H1 (cell line): ENCODE measurements around the gene RPLP2. TPM values are rescaled to one million over a fixed set of nuclear protein-coding genes. Genes with fewer than 3 reads are reported as not detected.

Source experiments
- CTCF ChIA-PET: fragments of 300-600 bp; sonication (Branson Sonifier 250); formaldehyde crosslinking; loops from one replicate; lab custom pipeline; 2021; ENCODE audit not compliant: partially characterized antibody; lab: Charles Lee
- POLR2A ChIA-PET: fragments of 300-600 bp; sonication (Branson Sonifier 250); formaldehyde crosslinking; loops from one replicate; lab custom pipeline; 2021; ENCODE audit warnings: inconsistent platforms; ENCODE audit not compliant: partially characterized antibody; lab: Charles Lee
- DNase-seq, 2 experiments: peaks; one replicate each; pipeline versions ENCODE4 v3.0.0 to v3.0.0-alpha.2; 2010 to 2022; ENCODE audit warnings: low spot score in 2 of 2, low read depth in 1 of 2, mixed read lengths in 1 of 2
- FAIRE-seq: peaks from 2 replicates; lab custom pipeline; 2011; peaks lifted over from hg19 to GRCh38; lab: Jason Lieb, UNC
- H2AFZ ChIP-seq: 2 replicates; pipeline ENCODE4 v1.8.1; 2012; ENCODE audit warnings: low read length, inconsistent platforms
- H2AK5ac ChIP-seq: 2 replicates; pipeline ENCODE4 v1.6.1; 2013; ENCODE audit warnings: low read depth, low read length
- H2BK120ac ChIP-seq: replicated peaks from 2 replicates; pipeline ENCODE3; 2013; ENCODE audit warnings: low read depth, low read length, inconsistent platforms
- H2BK12ac ChIP-seq: 2 replicates; pipeline ENCODE4 v1.6.1; 2013; ENCODE audit warnings: low read depth, low read length
- H2BK15ac ChIP-seq: 2 replicates; pipeline ENCODE4 v1.6.1; 2013; ENCODE audit warnings: low read length
- H2BK20ac ChIP-seq: 2 replicates; pipeline ENCODE4 v1.6.1; 2013; ENCODE audit warnings: low read length
- H2BK5ac ChIP-seq: 2 replicates; pipeline ENCODE4 v1.6.1; 2013; ENCODE audit warnings: low read depth, low read length
- H3K14ac ChIP-seq: 2 replicates; pipeline ENCODE4 v1.6.1; 2013; ENCODE audit warnings: inconsistent platforms; ENCODE audit not compliant: insufficient read length
- H3K18ac ChIP-seq: 2 replicates; pipeline ENCODE4 v1.6.1; 2013; ENCODE audit warnings: low read length; ENCODE audit errors: extremely low read depth
- H3K23ac ChIP-seq: 2 replicates; pipeline ENCODE4 v1.6.1; 2013; ENCODE audit warnings: inconsistent platforms; ENCODE audit not compliant: insufficient read length
- H3K23me2 ChIP-seq: 2 replicates; pipeline ENCODE4 v1.6.1; 2013; ENCODE audit warnings: low read depth, low read length
- H3K27ac ChIP-seq: 2 replicates; pipeline ENCODE4 v1.6.1; 2011; ENCODE audit warnings: low read depth, low read length, inconsistent platforms
- H3K27me3 ChIP-seq, 4 experiments: replicated peaks in 1 of 4; 1 replicate in 1 of 4; 2 replicates in 3 of 4; pipeline versions ENCODE4 v1.6.1 to v1.8.1; 2011 to 2013; ENCODE audit warnings: low read length in 3 of 4, mild to moderate bottlenecking in 3 of 4, inconsistent platforms in 2 of 4, mixed read lengths in 2 of 4, moderate library complexity in 1 of 4; ENCODE audit not compliant: control insufficient read depth in 3 of 4, insufficient read depth in 3 of 4; ENCODE audit errors: extremely low read depth in 1 of 4
- H3K36me3 ChIP-seq, 4 experiments: 2 replicates each; pipeline versions ENCODE4 v1.6.1 to v1.8.1; 2011 to 2013; ENCODE audit warnings: mild to moderate bottlenecking in 4 of 4, low read length in 3 of 4, moderate library complexity in 2 of 4, control low read depth in 1 of 4, inconsistent platforms in 1 of 4; ENCODE audit not compliant: insufficient read depth in 4 of 4, control insufficient read depth in 2 of 4
- H3K4ac ChIP-seq: replicated peaks from 2 replicates; pipeline ENCODE3; 2013; ENCODE audit warnings: low read length, low read depth, mixed read lengths, inconsistent platforms; ENCODE audit not compliant: insufficient read length
- H3K4me1 ChIP-seq, 4 experiments: replicated peaks in 1 of 4; 1 replicate in 1 of 4; 2 replicates in 3 of 4; pipeline versions ENCODE4 v1.6.1 to v1.8.1; 2011 to 2013; ENCODE audit warnings: low read length in 3 of 4, inconsistent platforms in 2 of 4, mixed read lengths in 1 of 4; ENCODE audit not compliant: insufficient read depth in 4 of 4, control insufficient read depth in 3 of 4
- H3K4me2 ChIP-seq, 2 experiments: 2 replicates each; pipeline versions ENCODE4 v1.6.1 to v1.8.1; 2011 to 2013; ENCODE audit warnings: low read depth in 2 of 2, low read length in 2 of 2, control low read depth in 1 of 2, inconsistent platforms in 1 of 2, mild to moderate bottlenecking in 1 of 2; ENCODE audit not compliant: insufficient read depth in 1 of 2
- H3K4me3 ChIP-seq, 4 experiments: fragments of 200-600, 300-600 bp in 1 of 4; sonication (generic), shearing (Covaris generic), sonication (Bioruptor Twin) in 1 of 4; 2 replicates each; pipeline versions ENCODE4 v1.5.1 to v1.8.1; 2011 to 2016; ENCODE audit warnings: low read length in 4 of 4, low read depth in 3 of 4, control low read depth in 2 of 4, inconsistent platforms in 2 of 4, mild to moderate bottlenecking in 2 of 4, mixed read lengths in 1 of 4, moderate library complexity in 1 of 4; ENCODE audit not compliant: insufficient read depth in 2 of 4; ENCODE audit errors: extremely low read depth in 1 of 4
- H3K56ac ChIP-seq: replicated peaks from 2 replicates; pipeline ENCODE3; 2013; ENCODE audit warnings: low read depth, mild to moderate bottlenecking, mixed read lengths, low read length, inconsistent platforms; ENCODE audit not compliant: insufficient read length
- H3K79me1 ChIP-seq: 2 replicates; pipeline ENCODE4 v1.6.1; 2013; ENCODE audit warnings: low read depth, low read length, control low read depth
- H3K79me2 ChIP-seq, 2 experiments: 2 replicates each; pipeline versions ENCODE4 v1.6.1 to v1.8.1; 2012 to 2013; ENCODE audit warnings: low read length in 2 of 2, mild to moderate bottlenecking in 2 of 2, inconsistent platforms in 1 of 2; ENCODE audit not compliant: insufficient read depth in 2 of 2, control insufficient read depth in 1 of 2
- H3K9ac ChIP-seq, 4 experiments: replicated peaks in 1 of 4; 1 replicate in 1 of 4; 2 replicates in 3 of 4; pipeline versions ENCODE4 v1.6.1 to v1.8.1; 2011 to 2013; ENCODE audit warnings: low read depth in 3 of 4, low read length in 3 of 4, control low read depth in 2 of 4, mild to moderate bottlenecking in 2 of 4, moderate library complexity in 2 of 4, inconsistent platforms in 1 of 4; ENCODE audit errors: extremely low read depth in 1 of 4
- H3K9me3 ChIP-seq, 2 experiments: 2 replicates each; pipeline versions ENCODE4 v1.6.1 to v1.8.1; 2012 to 2013; ENCODE audit warnings: mild to moderate bottlenecking in 2 of 2, moderate library complexity in 2 of 2, control low read depth in 1 of 2, inconsistent platforms in 1 of 2, low read depth in 1 of 2, low read length in 1 of 2, mixed read lengths in 1 of 2; ENCODE audit not compliant: insufficient read depth in 2 of 2
- H4K20me1 ChIP-seq, 2 experiments: replicated peaks in 1 of 2; 2 replicates each; pipeline versions ENCODE3 to v1.8.1; 2011 to 2013; ENCODE audit warnings: inconsistent platforms in 2 of 2, low read length in 2 of 2, mild to moderate bottlenecking in 1 of 2; ENCODE audit not compliant: insufficient read depth in 2 of 2, control insufficient read depth in 1 of 2
- H4K5ac ChIP-seq: 2 replicates; pipeline ENCODE4 v1.6.1; 2013; ENCODE audit warnings: low read length, low read depth, mixed read lengths, inconsistent platforms; ENCODE audit not compliant: insufficient read length
- H4K8ac ChIP-seq: 2 replicates; pipeline ENCODE4 v1.8.0; 2013; ENCODE audit warnings: mild to moderate bottlenecking, moderate library complexity, low read length, inconsistent platforms; ENCODE audit not compliant: insufficient read depth; ENCODE audit errors: extremely low read depth
- H4K91ac ChIP-seq: replicated peaks from 2 replicates; pipeline ENCODE3; 2013; ENCODE audit warnings: low read length, mixed read lengths, inconsistent platforms; ENCODE audit not compliant: insufficient read length
- WGBS, 2 experiments: shearing (Covaris generic) in 1 of 2; methylation state at CpG; one replicate each; pipeline versions ENCODE4 v1.1.6 to v1.1.7; 2013 to 2015; ENCODE audit warnings: low lambda C conversion rate in 2 of 2, mixed read lengths in 2 of 2, inconsistent platforms in 1 of 2, low coverage in 1 of 2, missing lambda C conversion rate in 1 of 2; ENCODE audit not compliant: insufficient replicate concordance in 2 of 2, insufficient coverage in 1 of 2, insufficient read length in 1 of 2; ENCODE audit errors: extremely low coverage in 1 of 2, missing lambda C conversion rate in 1 of 2; 5-methylcytosine and 5-hydroxymethylcytosine counted together
- polyA plus RNA-seq, 7 experiments: library from polyadenylated mRNA; depleted of rRNA in 3 of 7; stranded (reverse) in 5 of 7; unstranded in 2 of 7; fragments of >200 nt in 5 of 7; fragments of 200-250 nt in 2 of 7; gene quantifications; 1 replicate in 5 of 7; 2 replicates in 1 of 7; 4 replicates in 1 of 7; pipeline versions ENCODE4 v1.2.1 to v1.2.3, GENCODE V29; 2011 to 2013; ENCODE audit warnings: missing spikeins in 2 of 7, mixed read lengths in 2 of 7
- total RNA-seq: library from RNA; stranded (reverse); fragmentation: NEBNext Ultra II Directional; extraction: Animal tissue kit (Norgen Biotek cat#: 25700); gene quantifications from 2 replicates; pipeline ENCODE4 v1.2.1, GENCODE V29; 2021

RPLP2 gene
- total and polyA plus RNA-seq, 2 of the 8 experiments (the other 6 are each of a cell fraction or from before 2014, with no cell fraction given) = 1,789 to 2,106 TPM

GRCh38 chr11:766936-767210 lies 42.9 kb upstream of the RPLP2 start:
- FAIRE-seq = no peak
- Histone ChIP-seq H3K9ac (no peak overlapping the region), H3K4me1 (peaks cover 0 to 12% (median 7%) of the 10 kb centered on the region in 4 experiments; a peak in 6 of 7 replicates), H3K27ac (no peak overlapping the region), H3K79me2 (no peaks in the 10 kb centered on the region), H3K23ac (no peak overlapping the region), H3K4me3 (no peak overlapping the region), H3K4ac (no peak overlapping the region), H3K23me2 (no peaks in the 10 kb centered on the region), H4K8ac (no peak overlapping the region), H2BK20ac (no peak overlapping the region), H3K18ac (no peak overlapping the region), H2AK5ac (no peak overlapping the region), H4K91ac (no peak overlapping the region), H2BK5ac (no peak overlapping the region), H2BK120ac (no peak overlapping the region), H3K36me3 (peaks cover 16 to 54% (median 29%) of the 10 kb centered on the region in 4 experiments), H3K14ac (no peak overlapping the region), H4K5ac (no peak overlapping the region), H2BK12ac (no peak overlapping the region), H4K20me1 (peaks cover 16 to 36% of the 10 kb centered on the region in 2 experiments), H3K4me2 (no peak overlapping the region), H3K27me3 (no peaks in the 10 kb centered on the region), H2AFZ (no peak overlapping the region), H2BK15ac (no peak overlapping the region), H3K9me3 (no peaks in the 10 kb centered on the region), H3K79me1 (peaks cover 7% of the 10 kb centered on the region; the same call in 1 of the 2 replicates), H3K56ac (no peak overlapping the region)
- no peak for DNase-seq
- 89% methylated on average over 2 of the region's 2 CpGs; no CpG with 5 or more reads in 1 of the 2 experiments for WGBS, 2 experiments
- CTCF ChIA-PET = interaction anchor here (0.6 to 26.9 kb wide), 4 partner anchors 9 to 106 kb away, joined by 4 to 395 read pairs (median 8); no protein-coding TSS in a partner anchor
- POLR2A ChIA-PET = interaction anchor here (0.6 to 35.3 kb wide), 7 partner anchors 0 to 130 kb away, joined by 3 to 636 read pairs (median 7); partner anchors contain the start of genes CEND1, DRD4, GATD1 and TALDO1
